Measurements from ENCODE around the gene PPIL6. TPM values are rescaled to one million over a fixed set of nuclear protein-coding genes. Genes with fewer than 3 reads are reported as not detected.
A peak's percentile ranks its signal among the peaks of the same experiment; 100 is the strongest.

PPIL6 gene
- polyA plus RNA-seq, 3 donors, result 0.09 to 0.28 (median 0.14) TPM

DNA sequence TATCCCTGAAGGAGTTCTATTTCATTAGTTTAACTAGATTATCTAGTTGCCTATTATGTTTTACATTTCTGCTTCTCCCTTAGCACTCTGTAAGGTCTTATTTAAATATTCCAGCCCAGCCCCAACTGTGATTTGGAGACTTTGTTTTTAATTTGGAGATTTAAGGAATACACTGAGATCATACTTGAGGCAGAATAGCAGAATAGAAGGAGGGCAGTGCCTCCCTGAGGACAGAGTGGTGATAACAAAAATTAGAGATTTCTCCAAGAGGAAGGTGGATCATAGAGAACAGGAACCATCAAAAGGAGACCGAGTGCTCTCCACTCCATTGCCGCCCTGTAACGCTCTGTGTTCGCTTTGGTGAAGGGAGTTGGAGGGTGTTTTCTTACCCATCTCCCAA is 43.4 kb downstream of the PPIL6 start:
- Histone ChIP-seq H4K20me1 (ENCODE audit: insufficient read depth, low read length) (no peaks in the 10 kb centered on the region), H2AFZ (ENCODE audit: insufficient read depth, low read depth, low read length, poor library complexity, severe bottlenecking) (peak overlapping the region; percentile 50), H3K27me3 (ENCODE audit: control insufficient read depth in 2 of 2, insufficient read depth in 2 of 2, low read length in 2 of 2) (no peaks in the 10 kb centered on the region), H3K4me1 (ENCODE audit: control insufficient read depth in 1 of 2, insufficient read depth in 2 of 2, low read length in 2 of 2) (peaks cover 19 to 25% of the 10 kb centered on the region in 2 donors), H3K9ac (ENCODE audit: insufficient read depth, low read length, poor library complexity, severe bottlenecking) (no peak overlapping the region), H3K27ac (ENCODE audit: low read depth in 1 of 2, low read length in 2 of 2) (no peak overlapping the region), H3K4me2 (replicated peaks; ENCODE audit: extremely low read depth, low read length, poor library complexity, severe bottlenecking) (no peak overlapping the region), H3K4me3 (replicated peaks in 1 of 3; ENCODE audit: low read depth in 2 of 3, low read length in 3 of 3) (no peak overlapping the region), H3K9me3 (replicated peaks in 1 of 2; ENCODE audit: control insufficient read depth in 1 of 2, insufficient read depth in 1 of 2, low read length in 2 of 2) (no peaks in the 10 kb centered on the region), H3K36me3 (replicated peaks in 1 of 2; ENCODE audit: control insufficient read depth in 1 of 2, insufficient read depth in 2 of 2, low read length in 2 of 2) (no peaks in the 10 kb centered on the region), H3K79me2 (ENCODE audit: insufficient read depth, low read length) (no peaks in the 10 kb centered on the region)
- TF ChIP-seq, protein P1, sequence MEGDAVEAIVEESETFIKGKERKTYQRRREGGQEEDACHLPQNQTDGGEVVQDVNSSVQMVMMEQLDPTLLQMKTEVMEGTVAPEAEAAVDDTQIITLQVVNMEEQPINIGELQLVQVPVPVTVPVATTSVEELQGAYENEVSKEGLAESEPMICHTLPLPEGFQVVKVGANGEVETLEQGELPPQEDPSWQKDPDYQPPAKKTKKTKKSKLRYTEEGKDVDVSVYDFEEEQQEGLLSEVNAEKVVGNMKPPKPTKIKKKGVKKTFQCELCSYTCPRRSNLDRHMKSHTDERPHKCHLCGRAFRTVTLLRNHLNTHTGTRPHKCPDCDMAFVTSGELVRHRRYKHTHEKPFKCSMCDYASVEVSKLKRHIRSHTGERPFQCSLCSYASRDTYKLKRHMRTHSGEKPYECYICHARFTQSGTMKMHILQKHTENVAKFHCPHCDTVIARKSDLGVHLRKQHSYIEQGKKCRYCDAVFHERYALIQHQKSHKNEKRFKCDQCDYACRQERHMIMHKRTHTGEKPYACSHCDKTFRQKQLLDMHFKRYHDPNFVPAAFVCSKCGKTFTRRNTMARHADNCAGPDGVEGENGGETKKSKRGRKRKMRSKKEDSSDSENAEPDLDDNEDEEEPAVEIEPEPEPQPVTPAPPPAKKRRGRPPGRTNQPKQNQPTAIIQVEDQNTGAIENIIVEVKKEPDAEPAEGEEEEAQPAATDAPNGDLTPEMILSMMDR (IDR thresholded peaks at IDR 0.05), result peak; percentile 51
- Mint-ChIP-seq H3K27me3 (ENCODE audit: low read depth in 3 of 3) (peaks cover 0 to 7% (median 2%) of the 10 kb centered on the region in 3 donors), H3K36me3 (no peaks in the 10 kb centered on the region), H3K9me3 (no peaks in the 10 kb centered on the region), H3K27ac (peak overlapping the region in 2 of 7 donors; percentile 80 to 83), H3K4me3 (no peak overlapping the region), H3K4me1 (peaks cover 40% of the 10 kb centered on the region)
- DNase-seq, result peak in 2 of 3 donors; percentile 54 to 66
- no CpG with 5 or more reads among the region's 4 CpGs for WGBS (ENCODE audit: insufficient coverage)
- intact Hi-C loops (cut with micrococcal nuclease), result loop anchor here in 1 of 2 donors (5.0 kb wide), 1 partner anchor 210 kb away; no protein-coding TSS in a partner anchor

DNA sequence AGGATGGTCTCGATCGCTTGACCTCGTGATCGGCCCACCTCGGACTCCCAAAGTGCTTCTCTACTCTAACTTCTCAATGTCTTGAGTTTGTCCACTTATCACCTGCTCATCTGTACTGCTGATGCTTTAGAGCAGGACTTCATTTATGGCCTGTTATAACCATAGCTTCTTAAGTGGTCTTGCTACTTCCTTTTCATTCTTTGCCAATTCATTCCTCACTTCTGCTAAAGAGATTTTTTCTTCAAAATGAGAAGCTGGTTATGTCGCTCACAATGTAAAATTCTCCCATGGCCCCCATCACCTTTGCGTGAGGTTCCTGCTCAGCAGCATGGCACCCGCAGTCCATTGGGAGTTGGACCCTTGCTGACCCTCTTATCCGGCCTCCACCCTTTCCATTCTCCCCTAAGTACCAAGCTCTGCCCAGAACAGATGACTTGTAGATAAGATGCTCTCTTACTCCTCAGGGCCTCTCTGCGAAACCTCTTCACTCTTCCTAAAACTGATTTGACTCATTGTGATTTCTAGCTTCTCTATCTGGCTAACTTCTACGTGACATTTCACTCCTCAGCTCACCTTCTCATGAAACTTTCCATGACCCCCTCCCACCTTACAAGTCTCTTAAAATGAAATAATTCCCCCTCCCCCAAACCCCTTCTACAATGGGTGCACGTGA is 44.2 kb downstream of the PPIL6 start:
- H3K4me1 Mint-ChIP-seq, result peaks cover 44% of the 10 kb centered on the region
- H3K4me2 ChIP-seq (replicated peaks; ENCODE audit: extremely low read depth, low read length, poor library complexity, severe bottlenecking), result no peak overlapping the region
- H3K36me3 ChIP-seq (replicated peaks in 1 of 2; ENCODE audit: control insufficient read depth in 1 of 2, insufficient read depth in 2 of 2, low read length in 2 of 2), result no peaks in the 10 kb centered on the region
- H3K27me3 Mint-ChIP-seq (ENCODE audit: low read depth in 3 of 3), result peaks cover 0 to 7% (median 2%) of the 10 kb centered on the region in 3 donors
- no peaks in the 10 kb centered on the region for H4K20me1 ChIP-seq (ENCODE audit: insufficient read depth, low read length)
- intact Hi-C loops (cut with micrococcal nuclease), result loop anchor here in 1 of 2 donors (5.0 kb wide), 1 partner anchor 209 kb away; no protein-coding TSS in a partner anchor
- peak overlapping the region; percentile 15 to 84 (median 80) for H3K27ac Mint-ChIP-seq
- peak overlapping the region; percentile 4 for H2AFZ ChIP-seq (ENCODE audit: insufficient read depth, low read depth, low read length, poor library complexity, severe bottlenecking)
- H3K4me1 ChIP-seq (ENCODE audit: control insufficient read depth in 1 of 2, insufficient read depth in 2 of 2, low read length in 2 of 2), result peaks cover 24 to 29% of the 10 kb centered on the region in 2 donors
- no peaks in the 10 kb centered on the region for H3K9me3 Mint-ChIP-seq
- 61% methylated on average over 11 of the region's 12 CpGs for WGBS (ENCODE audit: insufficient coverage)
- H3K4me3 Mint-ChIP-seq, result no peak overlapping the region
- H3K27ac ChIP-seq (ENCODE audit: low read depth in 1 of 2, low read length in 2 of 2), result no peak overlapping the region
- H3K79me2 ChIP-seq (ENCODE audit: insufficient read depth, low read length), result no peaks in the 10 kb centered on the region
- no peaks in the 10 kb centered on the region for H3K36me3 Mint-ChIP-seq
- DNase-seq, result peak in 1 of 3 donors; percentile 47
- no peak overlapping the region for H3K9ac ChIP-seq (ENCODE audit: insufficient read depth, low read length, poor library complexity, severe bottlenecking)
- H3K9me3 ChIP-seq (replicated peaks in 1 of 2; ENCODE audit: control insufficient read depth in 1 of 2, insufficient read depth in 1 of 2, low read length in 2 of 2), result no peaks in the 10 kb centered on the region
- TF ChIP-seq, protein P1 (IDR thresholded peaks at IDR 0.05), result no peak
- H3K4me3 ChIP-seq (replicated peaks in 1 of 3; ENCODE audit: low read depth in 2 of 3, low read length in 3 of 3), result no peak overlapping the region
- H3K27me3 ChIP-seq (ENCODE audit: control insufficient read depth in 2 of 2, insufficient read depth in 2 of 2, low read length in 2 of 2), result no peaks in the 10 kb centered on the region
